HepG2 (cell line): Measurements from ENCODE around the gene CALD1. TPM values are rescaled to one million over a fixed set of nuclear protein-coding genes. Genes with fewer than 3 reads are reported as not detected.

Experiments
- ATAC-seq: fragments of 200-7000 bp; cut with Tn5 transposase; 3 replicates; pipeline ENCODE4 v1.9.1; 2020; ENCODE audit warnings: mild to moderate bottlenecking, moderate library complexity
- BruUV-seq: library from RNA; stranded (reverse); fragments of 400-500 nt; replicated peaks from 2 replicates; lab custom pipeline; 2021; lab: Mats Ljungman, UMichigan
- CTCF ChIA-PET: fragments of 300-600 bp; formaldehyde crosslinking; extraction: SDS; loops from one replicate; lab custom pipeline; 2021; ENCODE audit warnings: low total read pairs, inconsistent platforms, low intra/inter-chr PET ratio; lab: Yijun Ruan, JAX
- POLR2A ChIA-PET: fragments of 350-600 bp; sonication (Branson Sonifier 250); formaldehyde crosslinking; loops from one replicate; lab custom pipeline; 2020; ENCODE audit warnings: antibody characterized with exemption, inconsistent platforms; lab: Yijun Ruan, JAX
- DNase-seq: peaks from one replicate; pipeline ENCODE4 v3.0.0-alpha.2; 2015; ENCODE audit warnings: low spot score
- FAIRE-seq: peaks from 3 replicates; lab custom pipeline; 2011; peaks lifted over from hg19 to GRCh38; lab: Jason Lieb, UNC
- H2AFZ ChIP-seq: one replicate; pipeline ENCODE4 v1.6.1; 2011; ENCODE audit warnings: low read length, inconsistent platforms
- H3K27ac ChIP-seq: fragments of 300-600 bp; 3 replicates; pipeline ENCODE4 v1.8.0; 2011; ENCODE audit warnings: mixed run types, mild to moderate bottlenecking, mixed read lengths, low read length, inconsistent platforms; ENCODE audit not compliant: insufficient read depth; ENCODE audit errors: extremely low read length
- H3K27me3 ChIP-seq, 2 experiments: fragments of 200-600 bp in 1 of 2; 2 replicates in 1 of 2; 3 replicates in 1 of 2; pipeline versions ENCODE4 v1.6.0 to v1.8.0; 2011; ENCODE audit warnings: low read length in 2 of 2, mild to moderate bottlenecking in 2 of 2, moderate library complexity in 2 of 2, inconsistent platforms in 1 of 2; ENCODE audit not compliant: insufficient read depth in 2 of 2, control insufficient read depth in 1 of 2
- H3K36me3 ChIP-seq, 2 experiments: fragments of 200-600 bp in 1 of 2; replicated peaks in 1 of 2; 2 replicates in 1 of 2; 3 replicates in 1 of 2; pipeline versions ENCODE4 v1.5.1 to v1.8.0; 2011; ENCODE audit warnings: low read length in 2 of 2, inconsistent platforms in 1 of 2; ENCODE audit not compliant: insufficient read depth in 2 of 2, control insufficient read depth in 1 of 2
- H3K4me1 ChIP-seq: 2 replicates; pipeline ENCODE4 v1.5.1; 2012; ENCODE audit warnings: low read length, inconsistent platforms; ENCODE audit not compliant: insufficient read depth
- H3K4me2 ChIP-seq: 2 replicates; pipeline ENCODE4 v1.6.0; 2011; ENCODE audit warnings: low read depth, low read length, inconsistent platforms
- H3K4me3 ChIP-seq, 3 experiments: fragments of 200-600 bp in 1 of 3; sonication (generic), shearing (Covaris generic) in 1 of 3; replicated peaks in 1 of 3; 2 replicates each; pipeline ENCODE4 v1.5.1; 2011 to 2016; ENCODE audit warnings: low read length in 3 of 3, inconsistent platforms in 2 of 3, low read depth in 2 of 3, mild to moderate bottlenecking in 2 of 3, control low read depth in 1 of 3, mixed read lengths in 1 of 3; ENCODE audit not compliant: insufficient read depth in 1 of 3
- H3K79me2 ChIP-seq: one replicate; pipeline ENCODE4 v1.6.1; 2011; ENCODE audit warnings: low read length, inconsistent platforms; ENCODE audit not compliant: insufficient read depth
- H3K9ac ChIP-seq: 2 replicates; pipeline ENCODE4 v1.6.0; 2011; ENCODE audit warnings: mild to moderate bottlenecking, low read depth, low read length, inconsistent platforms; ENCODE audit not compliant: insufficient read depth
- H3K9me3 ChIP-seq: 2 replicates; pipeline ENCODE4 v1.5.1; 2012; ENCODE audit warnings: mild to moderate bottlenecking, low read length
- H4K20me1 ChIP-seq: 2 replicates; pipeline ENCODE4 v1.6.0; 2011; ENCODE audit warnings: inconsistent platforms, mild to moderate bottlenecking, low read length, moderate library complexity; ENCODE audit not compliant: insufficient read depth
- ETS1 ChIP-seq: sonication (generic); formaldehyde crosslinking; IDR thresholded peaks from 2 replicates; pipeline ENCODE4 v1.4.0; 2020; ENCODE audit warnings: missing genetic modification reagents
- FOXA3 ChIP-seq: IDR thresholded peaks from 2 replicates; pipeline ENCODE4 v1.6.1; 2016; ENCODE audit warnings: missing genetic modification reagents, missing compliant biosample characterization
- GZF1 ChIP-seq: sonication (generic); formaldehyde crosslinking; IDR thresholded peaks from 2 replicates; pipeline ENCODE4 v1.5.1; 2020; ENCODE audit warnings: mild to moderate bottlenecking, missing genetic modification reagents
- IRX3 ChIP-seq: sonication (generic); formaldehyde crosslinking; IDR thresholded peaks from 2 replicates; pipeline ENCODE4 v1.8.1; 2023; ENCODE audit warnings: mild to moderate bottlenecking, low read depth, missing genetic modification reagents, borderline replicate concordance
- JUND ChIP-seq: sonication (generic); formaldehyde crosslinking; IDR thresholded peaks from 2 replicates; pipeline ENCODE4 v1.8.0; 2022; ENCODE audit warnings: mild to moderate bottlenecking, missing genetic modification reagents
- KAT7 ChIP-seq: IDR thresholded peaks from 2 replicates; pipeline ENCODE4 v1.6.1; 2018; ENCODE audit warnings: borderline replicate concordance, missing compliant biosample characterization
- NFYC ChIP-seq: IDR thresholded peaks from 2 replicates; pipeline ENCODE4 v1.6.1; 2016; ENCODE audit warnings: missing genetic modification reagents, missing compliant biosample characterization
- SUZ12 ChIP-seq: fragments of 150-350 bp; IDR thresholded peaks from 2 replicates; pipeline ENCODE4 v1.6.1; 2014; ENCODE audit warnings: low read depth, low read length
- ZFP37 ChIP-seq: sonication (generic); formaldehyde crosslinking; IDR thresholded peaks from 2 replicates; pipeline ENCODE4 v1.4.0; 2020; ENCODE audit warnings: missing genetic modification reagents, borderline replicate concordance
- ZNF207 ChIP-seq: fragments of 450-650 bp; IDR thresholded peaks from 2 replicates; pipeline ENCODE4 v1.6.1; 2016; ENCODE audit warnings: antibody characterized with exemption, borderline replicate concordance
- ZNF513 ChIP-seq: sonication (generic); formaldehyde crosslinking; conservative IDR thresholded peaks from 2 replicates; pipeline ENCODE4 v1.5.0; 2020; ENCODE audit warnings: missing genetic modification reagents
- ZNF589 ChIP-seq: sonication (generic); formaldehyde crosslinking; conservative IDR thresholded peaks from 2 replicates; pipeline ENCODE4 v1.8.0; 2022; ENCODE audit warnings: mild to moderate bottlenecking, moderate library complexity, missing genetic modification reagents
- ZNF792 ChIP-seq: IDR thresholded peaks from 2 replicates; pipeline ENCODE4 v1.6.1; 2016
- ZXDC ChIP-seq: sonication (generic); formaldehyde crosslinking; IDR thresholded peaks from 2 replicates; pipeline ENCODE4 v1.5.0; 2020; ENCODE audit warnings: mild to moderate bottlenecking, missing genetic modification reagents
- WGBS: methylation state at CpG from one replicate; pipeline ENCODE4 v1.1.6; 2017; ENCODE audit warnings: low lambda C conversion rate; 5-methylcytosine and 5-hydroxymethylcytosine counted together
- in situ Hi-C: cut with HindIII; loops from 2 replicates; pipeline ENCODE4 v1.10.0; 2017; ENCODE audit warnings: low pct_unique_long_range_greater_than_20kb; ENCODE audit not compliant: extremely low pct_ligation_motif_present
- intact Hi-C: fragments of 100-400 bp; cut with micrococcal nuclease; formaldehyde crosslinking; loops from one replicate; pipeline ENCODE4 v1.10.0; 2022; ENCODE audit not compliant: unreplicated experiment
- polyA plus RNA-seq, 8 experiments: library from polyadenylated mRNA; depleted of rRNA in 3 of 8; stranded (reverse) in 7 of 8; unstranded in 1 of 8; fragments of >200 nt; fragmentation: Illumina TruSeq in 4 of 8; extraction: Trizol in 4 of 8; gene quantifications; 2 replicates each; pipeline versions ENCODE4 v1.2.1 to v1.2.3, GENCODE V29; 2011 to 2016; ENCODE audit warnings: low read depth in 4 of 8, missing spikeins in 1 of 8, mixed read lengths in 1 of 8; ENCODE audit not compliant: insufficient read depth in 1 of 8
- total RNA-seq, 5 experiments: library from RNA; depleted of rRNA; stranded (reverse); fragments of >200 nt; fragmentation: Illumina TruSeq; extraction: Trizol; gene quantifications; 2 replicates each; pipeline ENCODE4 v1.2.3, GENCODE V29; 2016; ENCODE audit warnings: low read depth in 1 of 5

Gene CALD1
- total and polyA plus RNA-seq, 2 of the 13 experiments (the other 11 are each of a cell fraction or from before 2014, with no cell fraction given), result 53.0 to 112 TPM

- POLR2A ChIA-PET, result no interaction called here
- Histone ChIP-seq H3K79me2 (peaks cover 5% of the 10 kb centered on the region), H3K9me3 (no peaks in the 10 kb centered on the region), H4K20me1 (no peaks in the 10 kb centered on the region), H3K36me3 (peaks cover 30 to 73% of the 10 kb centered on the region in 2 experiments), H3K4me1 (no peaks in the 10 kb centered on the region), H3K4me2 (no peak overlapping the region), H2AFZ (no peak overlapping the region), H3K9ac (no peak overlapping the region), H3K4me3 (no peak overlapping the region), H3K27ac (no peak overlapping the region), H3K27me3 (no peaks in the 10 kb centered on the region)
- TF ChIP-seq SUZ12, result no peak
- TF ChIP-seq NFYC, result no peak
- no peak for TF ChIP-seq IRX3 (CRISPR knock-in tag)
- no peak for TF ChIP-seq ETS1
- no peak for TF ChIP-seq FOXA3
- no peak for TF ChIP-seq KAT7 (CRISPR knock-in tag)
- no peak for TF ChIP-seq ZXDC
- no peak for TF ChIP-seq GZF1 (CRISPR knock-in tag)
- no peak for TF ChIP-seq ZNF589 (CRISPR knock-in tag)
- TF ChIP-seq ZNF207, result no peak
- TF ChIP-seq ZNF513 (CRISPR knock-in tag), result no peak
- no peak for TF ChIP-seq ZNF792 (CRISPR knock-in tag)
- no peak for TF ChIP-seq ZFP37 (CRISPR knock-in tag)
- TF ChIP-seq JUND, result no peak
- BruUV-seq, result TSS peak; percentile 18
- WGBS, result 100% methylated on average over 3 of the region's 3 CpGs
- DNase-seq (no peak), ATAC-seq (no peak), FAIRE-seq (no peak)
- intact Hi-C loops, result no loop called here
- in situ Hi-C loops, result no loop called here
- CTCF ChIA-PET, result no interaction called here
Observed at GRCh38 chr7:134933460-134934068, 154.1 kb downstream of the CALD1 start.
